DMS79 (cell line): Measurements from ENCODE around the gene GPR132.
"Not testable (repeated sequence)": the region's sequence is repeated elsewhere in the genome, so short reads cannot be mapped to it uniquely, and the experiment has no call there.

Experiments used
- DNase-seq: peaks from one replicate; lab custom pipeline; 2025; lab: John Stamatoyannopoulos, UW

GPR132 gene

GRCh38 chr14:105065280-105066228 lies at the start of gene GPR132:
Gene GPR132 (minus strand): TSS chr14:105065430. CDS start chr14:105055420, 10,010 bp downstream.
- no peak for DNase-seq

DNA sequence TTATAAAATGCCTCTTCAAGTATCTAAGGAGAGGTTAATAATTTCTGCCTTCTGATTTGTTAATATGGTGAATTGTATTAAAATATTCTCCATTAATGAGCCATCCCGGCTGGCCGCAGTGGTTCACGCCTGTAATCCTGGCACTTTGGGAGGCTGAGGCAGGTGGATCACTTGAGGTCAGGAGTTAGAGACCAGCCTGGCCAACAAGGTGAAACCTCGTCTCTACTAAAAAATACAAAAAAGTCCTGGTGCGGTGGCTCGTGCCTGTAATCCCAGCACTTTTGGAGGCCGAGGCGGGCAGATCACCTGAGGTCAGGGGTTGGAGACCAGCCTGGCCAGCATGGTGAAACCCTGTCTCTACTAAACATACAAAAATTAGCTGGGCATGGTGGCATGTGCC lies 44.0 kb upstream of the GPR132 start:
- not testable (repeated sequence) for DNase-seq

GRCh38 chr14:105108516-105108864 lies 43.3 kb upstream of the GPR132 start:
- DNase-seq, result no peak

GRCh38 chr14:105107781-105108515 lies 42.7 kb upstream of the GPR132 start:
- no peak for DNase-seq

- no peak for DNase-seq
These were observed 42.1 kb upstream of the GPR132 start for GRCh38 chr14:105107351-105107750.

- DNase-seq, result no peak
These were observed 39.9 kb upstream of the GPR132 start for GRCh38 chr14:105105158-105105557.

DNA sequence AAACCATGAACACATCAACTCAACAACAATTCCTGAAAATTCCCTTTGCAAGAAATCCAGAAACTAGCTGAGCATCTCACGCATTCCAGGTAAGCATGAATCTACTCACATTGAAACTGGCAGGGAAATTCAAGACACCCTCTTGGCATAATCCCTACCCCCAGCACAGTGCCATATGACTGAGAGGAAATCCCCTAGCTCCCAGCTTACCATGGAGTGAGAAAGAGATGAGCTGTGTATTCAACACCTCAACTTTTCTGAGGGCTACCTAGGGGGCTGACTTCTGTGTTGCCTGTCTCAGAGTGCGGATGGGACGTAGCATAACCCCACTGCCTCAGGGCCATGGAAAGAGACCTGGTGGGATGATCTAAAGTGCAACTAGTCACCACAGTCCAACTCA lies 37.7 kb upstream of the GPR132 start:
- DNase-seq, result no peak

- DNase-seq, result no peak
These were observed 37.2 kb upstream of the GPR132 start for GRCh38 chr14:105102361-105102870.

DNA sequence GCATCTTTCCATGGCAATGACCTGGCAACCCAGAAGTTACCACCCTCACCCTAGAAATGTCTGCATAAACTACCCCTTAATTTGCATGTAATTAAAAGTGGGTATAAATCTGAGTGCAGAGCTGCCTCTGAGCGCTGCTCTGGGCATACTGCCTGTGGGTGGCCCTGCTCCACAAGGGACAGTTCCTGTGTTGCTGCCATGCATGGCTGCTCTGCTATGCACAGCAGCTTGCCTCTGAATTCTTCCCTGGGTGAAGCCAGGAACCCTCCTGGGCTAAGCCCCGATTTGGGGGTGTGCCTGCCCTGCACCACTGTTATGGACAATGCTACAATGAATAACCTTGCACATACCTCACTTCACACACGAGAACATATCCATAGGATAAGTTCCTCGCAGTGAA lies 35.7 kb upstream of the GPR132 start:
- no peak for DNase-seq

GRCh38 chr14:105099778-105100177 lies 34.5 kb upstream of the GPR132 start:
- DNase-seq, result no peak

- DNase-seq, result no peak
These were observed 33.1 kb upstream of the GPR132 start for GRCh38 chr14:105098316-105098715.

- DNase-seq, result no peak
These were observed 32.5 kb upstream of the GPR132 start for GRCh38 chr14:105097794-105098127.

DNA sequence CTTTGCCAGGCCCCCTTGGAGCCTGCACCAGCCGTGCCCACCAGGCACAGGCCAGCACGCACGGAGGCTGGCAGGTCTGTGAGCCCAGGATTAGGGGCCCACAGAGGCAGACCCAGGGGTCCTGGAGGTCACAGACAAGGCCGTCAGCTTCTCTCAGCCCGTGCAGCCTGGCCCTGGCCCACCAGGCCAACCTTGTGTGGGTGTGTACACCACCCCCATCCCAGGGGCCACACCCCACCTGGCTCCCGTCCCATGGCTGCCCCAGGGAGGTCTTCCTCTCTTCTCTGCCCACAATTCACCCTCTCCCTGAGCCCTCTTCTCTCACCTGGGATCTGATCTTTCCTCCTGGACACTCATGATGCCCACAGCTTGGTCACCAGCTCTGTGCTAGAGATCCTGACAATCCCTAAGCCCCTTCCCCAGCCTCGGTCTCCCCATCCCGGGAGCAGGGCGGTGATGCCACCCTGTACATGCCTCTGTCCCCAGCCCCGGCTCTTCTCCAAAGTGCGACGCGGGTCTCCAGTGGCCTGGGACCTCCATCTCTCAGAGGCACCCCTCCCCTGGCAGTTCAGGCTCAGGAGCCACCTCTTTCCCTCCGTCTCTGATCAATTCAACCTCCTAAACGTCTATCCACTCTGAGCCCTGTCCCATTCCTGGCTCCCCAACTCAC lies 31.1 kb upstream of the GPR132 start:
- DNase-seq, result no peak

- no peak for DNase-seq
These were observed 30.1 kb upstream of the GPR132 start for GRCh38 chr14:105095236-105095805.

GRCh38 chr14:105094193-105094907 lies 29.1 kb upstream of the GPR132 start:
- DNase-seq, result no peak

- no peak for DNase-seq
These were observed 28.4 kb upstream of the GPR132 start for GRCh38 chr14:105093431-105094192.

DNA sequence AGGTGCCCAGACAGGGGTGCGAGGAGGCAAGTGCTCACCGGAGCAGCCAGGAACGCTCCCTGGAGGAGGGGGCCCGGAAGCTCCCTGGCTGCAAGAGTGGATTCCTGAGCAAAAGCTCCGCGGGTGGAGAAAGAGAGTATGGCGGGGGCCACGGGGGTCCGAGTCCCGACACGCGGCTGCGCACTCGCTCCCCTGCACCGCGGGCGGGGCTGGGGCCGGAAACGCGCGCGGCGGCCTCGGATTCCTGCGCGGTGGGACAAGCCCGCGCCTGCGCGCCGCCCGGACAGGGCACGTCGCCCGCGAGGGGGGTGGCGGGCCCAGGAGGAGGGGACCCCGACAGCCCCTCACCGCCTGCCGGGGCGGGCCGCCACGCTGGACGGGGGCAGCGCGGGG lies 27.8 kb upstream of the GPR132 start:
- no peak for DNase-seq

DNA sequence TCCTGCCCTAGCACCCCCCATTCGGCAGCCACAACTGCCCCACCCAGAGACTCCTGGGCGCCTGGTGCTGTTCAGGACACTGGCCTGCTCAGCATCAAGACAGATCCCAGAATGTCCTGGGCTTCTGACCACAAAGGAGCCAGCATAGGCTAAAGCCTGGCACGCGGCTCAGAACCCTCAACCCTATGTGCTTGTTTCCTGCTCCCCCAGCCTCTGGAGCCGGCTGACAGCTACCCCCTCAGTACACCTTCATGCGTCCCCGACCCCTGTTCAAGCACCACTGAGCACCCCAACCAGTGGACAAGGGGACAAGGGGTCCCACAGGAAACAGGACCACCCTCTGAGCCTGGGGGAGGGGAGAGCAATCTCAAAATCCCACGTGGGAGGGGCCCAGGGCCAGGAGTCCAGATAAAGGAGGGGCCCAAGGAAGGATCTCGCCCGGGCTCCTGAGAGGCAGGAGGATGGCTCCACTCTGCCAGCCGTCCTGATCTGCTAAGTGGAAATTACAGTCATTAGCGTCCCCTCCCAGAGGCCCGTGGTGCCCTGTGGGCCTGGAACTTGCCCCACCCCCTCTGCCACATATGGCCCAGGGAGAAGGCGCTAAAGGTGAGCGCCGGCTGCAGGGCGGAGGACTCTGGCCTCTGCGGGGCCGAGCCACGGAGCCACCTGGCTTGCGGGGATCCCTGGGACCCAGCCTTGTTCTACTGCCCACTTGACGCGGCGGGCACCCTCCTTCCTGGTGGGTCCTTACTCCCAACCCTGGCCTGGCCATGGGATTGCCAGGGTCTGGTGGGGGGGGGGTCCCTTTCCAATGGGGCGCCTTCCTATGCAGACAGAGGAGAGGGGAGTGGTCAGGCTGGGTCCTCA lies 27.2 kb upstream of the GPR132 start:
- DNase-seq, result no peak

- DNase-seq, result peak; percentile 26
These were observed 26.4 kb upstream of the GPR132 start for GRCh38 chr14:105091517-105092170.
